ENCODE results near the gene NFS1.

- TF ChIP-seq EP300 (IDR thresholded peaks at IDR 0.05) (no peak), POLR2A (IDR thresholded peaks at IDR 0.05; ENCODE audit: low read depth) (no peak), CTCF (IDR thresholded peaks at IDR 0.05) (no peak), POLR2AphosphoS5 (IDR thresholded peaks at IDR 0.05) (no peak)
Observed at GRCh38 chr20:35632539-35633115, 66.5 kb downstream of the NFS1 start.

Measured in esophagus muscularis mucosa (tissue), 4 donors.